Astrocyte (in vitro differentiated cells and primary cell): ENCODE results near the gene ID4.

ENCODE experiments used
- EZH2 ChIP-seq: IDR thresholded peaks from 2 replicates; pipeline ENCODE4 v1.6.1; 2012; ENCODE audit warnings: mild to moderate bottlenecking, low read length, inconsistent platforms; ENCODE audit not compliant: insufficient read depth
- TF ChIP-seq, protein P1 (sequence below): IDR thresholded peaks from 2 replicates; pipeline ENCODE4 v1.5.1; 2011; ENCODE audit warnings: low read depth, mild to moderate bottlenecking, inconsistent platforms, low read length, moderate library complexity; ENCODE audit not compliant: insufficient read depth

DNA sequence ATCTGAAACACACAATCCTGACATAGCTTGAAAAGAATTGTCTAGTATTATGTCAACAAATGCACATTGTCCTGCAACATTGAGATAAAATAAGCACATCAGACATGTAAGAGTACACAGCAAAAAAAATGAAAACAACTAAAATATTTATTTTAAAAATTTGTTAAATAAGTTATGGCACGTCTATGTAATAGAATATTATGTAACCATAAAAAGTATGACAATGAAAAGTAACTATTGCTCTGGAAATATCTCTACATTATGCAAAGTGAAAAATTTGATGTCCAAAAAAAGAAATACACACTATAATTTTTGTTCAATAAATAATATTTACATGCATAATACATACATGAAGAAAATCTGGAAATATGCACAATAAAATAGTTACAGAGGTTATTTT, 9.3 kb upstream of the ID4 start:
- TF ChIP-seq, protein P1, sequence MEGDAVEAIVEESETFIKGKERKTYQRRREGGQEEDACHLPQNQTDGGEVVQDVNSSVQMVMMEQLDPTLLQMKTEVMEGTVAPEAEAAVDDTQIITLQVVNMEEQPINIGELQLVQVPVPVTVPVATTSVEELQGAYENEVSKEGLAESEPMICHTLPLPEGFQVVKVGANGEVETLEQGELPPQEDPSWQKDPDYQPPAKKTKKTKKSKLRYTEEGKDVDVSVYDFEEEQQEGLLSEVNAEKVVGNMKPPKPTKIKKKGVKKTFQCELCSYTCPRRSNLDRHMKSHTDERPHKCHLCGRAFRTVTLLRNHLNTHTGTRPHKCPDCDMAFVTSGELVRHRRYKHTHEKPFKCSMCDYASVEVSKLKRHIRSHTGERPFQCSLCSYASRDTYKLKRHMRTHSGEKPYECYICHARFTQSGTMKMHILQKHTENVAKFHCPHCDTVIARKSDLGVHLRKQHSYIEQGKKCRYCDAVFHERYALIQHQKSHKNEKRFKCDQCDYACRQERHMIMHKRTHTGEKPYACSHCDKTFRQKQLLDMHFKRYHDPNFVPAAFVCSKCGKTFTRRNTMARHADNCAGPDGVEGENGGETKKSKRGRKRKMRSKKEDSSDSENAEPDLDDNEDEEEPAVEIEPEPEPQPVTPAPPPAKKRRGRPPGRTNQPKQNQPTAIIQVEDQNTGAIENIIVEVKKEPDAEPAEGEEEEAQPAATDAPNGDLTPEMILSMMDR, result no peak
- no peak for TF ChIP-seq EZH2
